Liver (tissue), 9 donors: ENCODE results near the gene MYLIP. TPM values are rescaled to one million over a fixed set of nuclear protein-coding genes. Genes with fewer than 3 reads are reported as not detected.

ENCODE experiments used
- DNase-seq: peaks from one replicate; pipeline ENCODE4 v3.0.0-alpha.2; 2017; ENCODE audit warnings: low spot score
- H3K27ac ChIP-seq, 2 donors: one replicate each; pipeline ENCODE4 v1.7.0; 2013; ENCODE audit warnings: inconsistent platforms in 2 of 2, low read length in 2 of 2, control low read depth in 1 of 2, low read depth in 1 of 2, mild to moderate bottlenecking in 1 of 2
- H3K27me3 ChIP-seq, 4 donors: one replicate each; pipeline versions ENCODE4 v1.6.1 to v1.7.0; 2013; ENCODE audit warnings: low read length in 3 of 4, inconsistent platforms in 1 of 4, mild to moderate bottlenecking in 1 of 4, moderate library complexity in 1 of 4; ENCODE audit not compliant: control insufficient read depth in 4 of 4, insufficient read depth in 4 of 4
- H3K36me3 ChIP-seq, 4 donors: one replicate each; pipeline versions ENCODE4 v1.6.1 to v1.7.0; 2013; ENCODE audit warnings: low read length in 3 of 4, mild to moderate bottlenecking in 3 of 4, low read depth in 1 of 4, moderate library complexity in 1 of 4; ENCODE audit not compliant: control insufficient read depth in 4 of 4, insufficient read depth in 3 of 4
- H3K4me1 ChIP-seq, 4 donors: one replicate each; pipeline versions ENCODE4 v1.6.1 to v1.7.0; 2013; ENCODE audit warnings: low read length in 3 of 4, mild to moderate bottlenecking in 3 of 4, moderate library complexity in 1 of 4; ENCODE audit not compliant: control insufficient read depth in 4 of 4, insufficient read depth in 4 of 4
- H3K4me3 ChIP-seq, 3 donors: one replicate each; pipeline versions ENCODE4 v1.6.1 to v1.7.0; 2013; ENCODE audit warnings: low read length in 3 of 3, control low read depth in 1 of 3, low read depth in 1 of 3, mild to moderate bottlenecking in 1 of 3
- H3K9ac ChIP-seq, 2 donors: one replicate each; pipeline ENCODE4 v1.7.0; 2013; ENCODE audit warnings: low read length in 2 of 2, mild to moderate bottlenecking in 2 of 2, moderate library complexity in 2 of 2, control low read depth in 1 of 2, low read depth in 1 of 2
- H3K9me3 ChIP-seq, 4 donors: one replicate each; pipeline versions ENCODE4 v1.6.1 to v1.7.0; 2013; ENCODE audit warnings: low read length in 3 of 4; ENCODE audit not compliant: control insufficient read depth in 4 of 4
- ATF3 ChIP-seq: IDR thresholded peaks from 2 replicates; pipeline ENCODE4 v1.6.1; 2016; ENCODE audit warnings: antibody characterized with exemption
- CTCF ChIP-seq: fragments of 150-350 bp; IDR thresholded peaks from 2 replicates; pipeline ENCODE4 v1.5.1; 2017; ENCODE audit warnings: improper control_type of control experiment, low read depth, low read length; ENCODE audit not compliant: missing input control
- FOXA1 ChIP-seq: IDR thresholded peaks from 2 replicates; pipeline ENCODE4 v1.6.1; 2016; ENCODE audit warnings: antibody characterized with exemption
- FOXA2 ChIP-seq: IDR thresholded peaks from 2 replicates; pipeline ENCODE4 v1.6.1; 2016; ENCODE audit warnings: antibody characterized with exemption
- GABPA ChIP-seq, 2 donors: IDR thresholded peaks in 1 of 2; conservative IDR thresholded peaks in 1 of 2; 2 replicates each; pipeline ENCODE4 v1.6.1; 2016; ENCODE audit warnings: antibody characterized with exemption in 2 of 2, mild to moderate bottlenecking in 1 of 2, moderate library complexity in 1 of 2
- HNF4A ChIP-seq, 2 donors: conservative IDR thresholded peaks; 2 replicates each; pipeline ENCODE4 v1.6.1; 2016; ENCODE audit warnings: antibody characterized with exemption in 2 of 2, mild to moderate bottlenecking in 2 of 2
- HNF4G ChIP-seq: IDR thresholded peaks from 2 replicates; pipeline ENCODE4 v1.6.1; 2016; ENCODE audit warnings: antibody characterized with exemption
- JUND ChIP-seq, 2 donors: IDR thresholded peaks; 2 replicates each; pipeline ENCODE4 v1.6.1; 2016; ENCODE audit warnings: antibody characterized with exemption in 2 of 2
- NR2F2 ChIP-seq: IDR thresholded peaks from 2 replicates; pipeline ENCODE4 v1.6.1; 2016; ENCODE audit warnings: antibody characterized with exemption
- RAD21 ChIP-seq, 2 donors: IDR thresholded peaks; 2 replicates each; pipeline ENCODE4 v1.6.1; 2016; ENCODE audit warnings: antibody characterized with exemption in 2 of 2, mild to moderate bottlenecking in 2 of 2
- REST ChIP-seq: IDR thresholded peaks from 2 replicates; pipeline ENCODE4 v1.6.1; 2016; ENCODE audit warnings: antibody characterized with exemption, mild to moderate bottlenecking
- RXRA ChIP-seq, 2 donors: IDR thresholded peaks; 2 replicates each; pipeline ENCODE4 v1.6.1; 2017 to 2018; ENCODE audit warnings: antibody characterized with exemption in 2 of 2, mild to moderate bottlenecking in 1 of 2
- SP1 ChIP-seq: IDR thresholded peaks from 2 replicates; pipeline ENCODE4 v1.6.1; 2018; ENCODE audit warnings: antibody characterized with exemption, mild to moderate bottlenecking
- YY1 ChIP-seq: IDR thresholded peaks from 2 replicates; pipeline ENCODE4 v1.6.1; 2016; ENCODE audit warnings: antibody characterized with exemption, mild to moderate bottlenecking
- ZBTB33 ChIP-seq: IDR thresholded peaks from 2 replicates; pipeline ENCODE4 v1.6.1; 2016; ENCODE audit warnings: antibody characterized with exemption
- WGBS: extraction: QIAGEN DNeasy Blood & Tissue Kit; methylation state at CpG from one replicate; pipeline ENCODE4 v1.1.7; 2013; 5-methylcytosine and 5-hydroxymethylcytosine counted together
- polyA plus RNA-seq, 2 donors: library from polyadenylated mRNA; stranded (reverse) in 1 of 2; unstranded in 1 of 2; fragments of 200-250 nt in 1 of 2; fragments of >200 nt in 1 of 2; fragmentation: Nextera tagmentation in 1 of 2; extraction: Ambion mirVana in 1 of 2; gene quantifications; one replicate each; pipeline versions ENCODE4 v1.2.1 to v1.2.3, GENCODE V29; 2013 to 2015
- total RNA-seq, 2 donors: library from RNA; depleted of rRNA; stranded (reverse); fragments of >200 nt; gene quantifications; one replicate each; pipeline ENCODE4 v1.2.3, GENCODE V29; 2014
- TF ChIP-seq, protein P1 (sequence below): IDR thresholded peaks from 2 replicates; pipeline ENCODE4 v1.6.1; 2016; ENCODE audit warnings: antibody characterized with exemption
- donor health status: healthy.
- donor health status: healthy.
- donor health status: healthy.
- donor health status: healthy.
- donor health status: healthy.

Gene MYLIP
- total and polyA plus RNA-seq, 4 donors = 2.7 to 29.4 (median 4.4) TPM

- no peak for TF ChIP-seq ATF3
- TF ChIP-seq, protein P1, sequence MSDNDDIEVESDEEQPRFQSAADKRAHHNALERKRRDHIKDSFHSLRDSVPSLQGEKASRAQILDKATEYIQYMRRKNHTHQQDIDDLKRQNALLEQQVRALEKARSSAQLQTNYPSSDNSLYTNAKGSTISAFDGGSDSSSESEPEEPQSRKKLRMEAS = no peak
- no peak for TF ChIP-seq CTCF
- no peak for TF ChIP-seq NR2F2
Measured at GRCh38 chr6:16106991-16107787, 21.7 kb upstream of the MYLIP start (continued).

DNA sequence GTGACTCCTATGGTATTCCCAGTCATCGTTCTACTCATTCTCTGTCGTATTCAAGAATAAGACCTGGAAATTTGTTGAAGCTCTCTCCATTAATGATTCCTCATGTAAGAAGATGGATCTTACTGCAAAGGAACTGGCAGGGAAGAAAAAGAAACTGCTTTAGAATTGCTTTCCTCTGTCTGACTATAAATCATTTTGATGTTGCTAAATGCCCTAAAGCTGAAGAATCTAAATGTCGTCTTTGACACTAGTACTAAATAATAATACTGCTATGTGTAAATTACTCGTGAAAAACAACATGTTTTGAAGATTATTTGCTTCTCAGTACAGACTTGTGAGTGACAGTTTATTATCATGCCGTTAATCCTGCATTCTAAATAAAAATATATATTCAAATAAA is 20.5 kb upstream of the MYLIP start:
- H3K27me3 ChIP-seq = no peaks in the 10 kb centered on the region
- TF ChIP-seq RXRA (IDR thresholded peaks at IDR 0.05) = no peak
- TF ChIP-seq, protein P1 = no peak
- no peak for TF ChIP-seq FOXA2
- no peak for TF ChIP-seq YY1
- TF ChIP-seq RAD21 (IDR thresholded peaks at IDR 0.05) = no peak
- TF ChIP-seq REST = no peak
- TF ChIP-seq FOXA1 = no peak
- TF ChIP-seq NR2F2 = no peak

GRCh38 chr6:16108921-16109658 is 19.8 kb upstream of the MYLIP start:
- no peak overlapping the region for H3K9ac ChIP-seq
- peak; percentile 56 for DNase-seq
- WGBS = 88% methylated on average over 5 of the region's 5 CpGs
- no peak overlapping the region for H3K4me3 ChIP-seq
- H3K9me3 ChIP-seq = no peaks in the 10 kb centered on the region
- H3K27ac ChIP-seq = no peak overlapping the region
- H3K4me1 ChIP-seq = no peaks in the 10 kb centered on the region
- H3K36me3 ChIP-seq = no peaks in the 10 kb centered on the region
- no peaks in the 10 kb centered on the region for H3K27me3 ChIP-seq
- TF ChIP-seq NR2F2 (no peak), HNF4A (conservative IDR thresholded peaks at IDR 0.05) (no peak), JUND (IDR thresholded peaks at IDR 0.05) (no peak), GABPA (IDR thresholded peaks at IDR 0.05 in 1 of 2, conservative IDR thresholded peaks at IDR 0.05 in 1 of 2) (no peak), RXRA (IDR thresholded peaks at IDR 0.05) (no peak), REST (no peak), ZBTB33 (no peak), FOXA2 (no peak), HNF4G (no peak), SP1 (no peak), YY1 (no peak)

More for the DNA sequence above, 20.5 kb upstream of the MYLIP start:
- Histone ChIP-seq H3K9me3 (no peaks in the 10 kb centered on the region), H3K36me3 (no peaks in the 10 kb centered on the region), H3K4me1 (no peaks in the 10 kb centered on the region), H3K9ac (no peak overlapping the region), H3K4me3 (no peak overlapping the region), H3K27ac (no peak overlapping the region)
- DNase-seq = no peak
- 89% methylated on average over 5 of the region's 5 CpGs for WGBS
